HG03469 (cell line): Measurements from ENCODE around the gene STK10.

Experiments
- ATAC-seq: cut with Tn5 transposase; IDR thresholded peaks from one replicate; pipeline ENCODE4 v1.9.1; 2021; ENCODE audit warnings: mild to moderate bottlenecking, moderate library complexity, moderate number of reproducible peaks; ENCODE audit not compliant: unreplicated experiment

Gene STK10

DNA sequence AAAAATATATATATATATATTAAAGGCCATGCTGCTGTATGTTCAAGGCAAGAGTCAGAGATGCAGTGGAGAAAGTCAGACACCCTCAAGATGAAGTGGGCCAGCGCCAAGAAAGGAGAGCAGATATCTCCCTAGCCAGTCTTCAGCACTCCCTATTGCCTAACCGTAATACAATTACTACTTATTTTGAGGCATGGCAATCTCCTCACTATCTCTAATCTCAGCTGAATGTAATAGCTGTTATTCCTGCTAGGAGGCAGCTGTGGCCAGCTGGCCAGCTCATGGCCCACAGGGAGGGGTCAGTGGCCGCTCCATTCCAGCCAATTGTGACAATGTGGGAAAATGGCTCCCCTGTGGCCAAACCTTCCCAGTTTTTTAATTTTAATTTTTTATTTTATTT, 94.1 kb downstream of the STK10 start:
- no peak for ATAC-seq

DNA sequence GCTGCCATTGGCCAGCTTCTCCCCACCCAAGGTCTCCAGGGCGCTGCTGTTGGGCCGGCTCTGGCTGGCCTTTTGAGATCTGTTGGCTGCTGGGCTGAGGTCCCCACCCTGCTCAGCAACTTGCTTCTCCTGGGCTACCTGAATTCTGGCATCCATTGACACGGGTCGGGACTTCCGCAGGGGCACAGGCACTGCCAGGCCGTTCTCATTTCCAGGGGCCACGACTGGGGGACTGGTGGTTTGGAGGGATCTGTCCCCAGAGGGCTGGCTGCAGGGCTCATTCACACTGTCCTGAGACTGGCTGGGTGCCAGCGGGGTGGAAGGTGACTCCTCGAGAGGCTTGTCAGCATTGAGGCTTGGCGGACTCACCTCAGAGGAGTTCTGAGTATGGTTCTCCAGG, 94.5 kb downstream of the STK10 start:
- no peak for ATAC-seq

DNA sequence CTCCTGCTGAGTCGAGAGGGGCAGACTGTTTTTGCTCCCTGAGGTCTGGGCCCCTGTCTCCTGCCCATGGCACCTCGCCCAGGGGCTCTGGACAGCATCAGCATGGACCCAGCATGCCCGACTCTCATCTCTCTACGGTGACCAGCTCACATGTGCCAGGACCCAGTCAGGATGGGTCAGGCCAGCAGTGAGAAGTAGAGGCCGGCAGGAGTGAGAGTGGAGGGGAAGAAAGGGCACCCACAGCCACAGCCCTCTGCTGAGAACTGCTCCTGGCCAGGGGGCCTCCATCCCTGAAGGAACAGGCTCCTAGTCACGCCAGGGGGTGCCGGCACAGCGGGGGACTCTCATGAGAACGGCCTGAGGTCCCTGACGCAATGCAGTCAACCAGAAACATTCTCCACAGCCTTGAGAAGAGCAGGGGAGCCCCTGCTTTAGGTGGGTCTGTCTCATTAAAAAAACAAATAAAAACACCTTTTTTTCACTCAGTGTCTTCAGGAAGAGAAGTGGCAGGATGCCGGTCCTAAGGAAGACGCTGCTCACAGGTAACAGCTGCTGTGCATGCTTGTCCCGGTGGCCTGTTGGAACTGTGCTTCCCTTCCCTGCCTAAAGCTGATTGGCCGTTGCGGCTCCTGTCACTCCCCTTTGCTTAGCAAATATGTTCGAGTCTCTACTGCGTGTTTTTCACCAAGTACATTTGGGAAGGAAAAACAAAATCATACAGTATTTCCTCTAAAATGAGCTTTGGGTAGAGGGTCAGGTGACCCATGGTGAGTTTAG, 95.9 kb downstream of the STK10 start:
- no peak for ATAC-seq

DNA sequence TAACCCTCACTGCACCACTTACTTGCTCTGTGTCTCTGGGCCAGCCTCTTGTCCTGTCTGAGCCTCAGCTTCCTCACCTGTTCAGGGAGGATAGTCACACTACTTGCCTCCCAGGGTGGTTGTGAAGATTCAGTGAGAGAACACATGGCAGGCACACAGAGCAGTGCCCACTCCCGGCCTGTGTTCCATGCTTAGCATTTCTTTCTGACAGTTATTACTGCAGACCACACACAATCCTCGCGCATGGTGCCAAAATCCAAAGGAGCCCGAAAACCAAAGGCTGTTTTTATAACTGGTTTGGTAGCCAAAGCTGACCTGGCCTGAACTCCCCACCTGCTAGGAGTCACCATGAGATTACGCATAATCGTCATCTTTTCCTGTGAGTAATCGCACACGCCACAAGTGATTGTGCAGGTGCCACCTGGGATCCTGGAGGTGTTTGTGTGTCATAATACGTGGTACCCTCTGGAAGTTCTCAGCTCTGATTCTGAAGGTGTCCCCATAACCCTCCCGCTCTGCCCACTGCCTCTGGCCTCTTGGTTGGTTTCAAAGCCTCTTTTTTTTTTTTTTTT, 97.0 kb downstream of the STK10 start:
- ATAC-seq: no peak

DNA sequence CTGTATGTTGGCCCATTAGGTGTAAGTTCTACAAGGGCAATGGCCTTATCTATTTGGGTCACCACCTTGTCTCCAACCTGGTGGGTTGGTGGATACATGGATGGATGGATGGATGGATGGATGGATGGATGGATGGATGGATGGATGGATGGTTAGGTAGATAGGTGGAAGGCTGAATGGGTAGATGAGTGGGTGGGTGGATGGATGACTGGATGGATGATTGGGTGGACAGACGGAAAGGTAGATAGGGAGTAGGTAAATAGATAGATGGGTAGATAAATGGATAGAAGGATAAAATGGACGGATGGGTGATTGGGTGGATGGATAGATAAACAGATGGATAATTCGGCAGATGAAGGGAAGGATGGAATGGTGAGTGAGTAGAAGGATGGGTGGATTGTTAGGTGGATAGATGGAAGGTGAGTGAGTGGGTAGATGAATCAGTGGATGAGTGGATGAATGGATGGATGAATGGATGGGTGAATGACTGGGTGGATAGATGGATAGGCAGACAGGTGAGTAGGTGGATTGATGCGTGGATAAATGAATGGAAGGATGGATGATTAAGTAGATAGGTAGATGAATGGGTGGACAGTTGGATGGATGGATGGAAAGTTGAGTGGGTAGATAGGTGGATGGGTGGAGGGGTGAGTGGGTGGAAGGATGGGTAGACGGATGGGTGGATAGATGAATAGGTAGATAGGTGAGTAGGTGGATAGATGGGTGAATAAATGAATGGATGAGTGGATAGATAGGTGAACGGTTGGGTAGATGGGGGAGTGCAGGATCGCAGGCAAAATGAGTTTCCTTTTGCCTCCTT, 98.5 kb downstream of the STK10 start:
- ATAC-seq: no peak

DNA sequence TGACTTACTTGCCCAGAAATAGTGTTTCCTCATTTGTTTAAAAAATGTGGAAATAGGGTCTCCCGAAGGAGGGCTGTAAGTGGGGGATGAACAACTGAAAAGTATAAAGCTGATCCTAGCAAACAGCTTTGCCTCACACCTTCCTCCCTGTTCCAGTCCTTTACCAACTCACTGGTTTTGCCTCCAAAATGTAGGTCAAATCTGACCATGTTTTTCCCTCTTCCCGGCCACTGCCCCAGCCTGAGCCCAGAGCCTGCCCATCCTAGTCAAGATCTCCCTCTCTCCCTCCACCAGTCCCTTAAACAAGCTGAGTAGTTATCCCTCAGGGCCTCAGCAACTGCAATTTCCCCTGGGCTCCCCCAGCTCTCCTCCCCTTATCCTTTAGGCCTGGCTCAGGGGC, 99.2 kb downstream of the STK10 start:
- no peak for ATAC-seq

DNA sequence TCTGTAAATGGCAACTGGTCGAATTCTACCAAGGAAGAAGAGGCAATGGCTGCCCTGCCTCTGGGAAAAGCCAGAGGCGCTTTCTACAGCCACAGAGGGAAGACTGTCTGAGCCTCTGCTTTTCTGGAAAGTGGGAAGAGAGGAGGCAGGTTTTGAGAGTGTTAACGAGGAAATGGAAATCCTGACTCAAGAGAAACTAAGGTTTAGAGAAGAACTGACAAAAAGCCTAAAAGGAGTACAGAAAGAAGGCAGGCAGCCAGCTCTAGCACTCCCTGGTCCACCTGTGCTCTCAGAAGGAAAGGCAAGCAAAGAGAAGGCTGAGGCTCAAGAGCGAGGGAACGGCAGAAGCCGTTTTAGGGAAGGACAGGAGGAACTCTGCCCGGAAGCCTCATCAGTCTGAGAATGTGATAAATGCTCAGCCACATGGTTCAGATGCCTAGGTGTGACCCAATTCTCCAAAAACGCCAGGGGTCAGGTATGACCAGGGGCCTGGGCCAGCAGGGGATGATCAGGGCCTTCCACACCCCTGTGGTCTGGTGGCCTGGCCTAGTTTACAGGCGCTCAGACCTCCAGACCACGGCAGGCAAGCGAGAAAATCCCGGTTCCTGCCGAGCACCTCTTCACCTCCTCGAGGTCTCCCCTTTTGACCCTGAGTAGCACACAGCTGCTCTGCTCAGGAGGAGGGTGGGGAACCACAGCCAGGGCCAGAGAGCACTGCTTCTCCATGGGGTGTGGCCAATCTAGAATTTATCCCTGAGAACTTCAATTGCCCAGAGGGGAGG, 101.6 kb downstream of the STK10 start:
- ATAC-seq: no peak

DNA sequence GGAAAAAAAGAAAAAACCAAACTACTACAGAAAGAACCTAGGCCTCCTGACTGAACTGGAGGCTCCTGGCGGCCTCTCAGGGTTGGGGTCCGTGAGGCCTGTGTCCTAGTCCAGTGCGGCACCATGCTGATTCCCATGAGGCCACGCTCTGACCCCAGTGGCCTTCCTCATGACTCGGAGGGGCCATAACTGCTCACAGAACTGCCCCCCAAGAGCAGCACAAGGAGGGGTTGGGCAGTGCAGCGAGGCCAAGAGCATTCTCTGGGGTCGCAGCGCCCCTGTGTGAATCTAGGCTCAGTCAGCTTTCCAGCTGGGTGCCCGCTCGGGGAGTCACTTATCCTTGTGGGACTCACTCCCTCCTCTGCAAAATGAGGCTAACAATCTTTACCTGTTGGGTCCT, 102.3 kb downstream of the STK10 start:
- ATAC-seq: no peak

DNA sequence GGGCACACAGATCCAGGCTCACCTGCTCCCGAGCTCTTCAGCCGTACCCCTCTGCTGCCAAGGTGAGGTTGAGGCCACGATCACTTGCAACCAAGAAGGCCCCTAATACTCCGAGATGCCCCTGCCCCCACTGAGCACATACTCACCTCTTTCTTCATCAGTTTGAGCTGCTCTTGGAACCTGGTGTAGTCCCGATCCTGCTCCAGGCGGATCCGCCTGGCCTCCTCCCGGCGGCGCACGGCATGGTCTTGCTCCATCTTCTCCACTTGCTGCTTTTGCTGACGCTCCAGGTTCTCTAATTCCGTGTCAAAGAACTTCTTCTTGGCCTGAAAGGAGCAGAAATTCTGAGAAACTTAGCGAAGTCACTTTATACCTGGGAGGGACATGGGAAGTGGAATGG, 105.8 kb downstream of the STK10 start:
- no peak for ATAC-seq

DNA sequence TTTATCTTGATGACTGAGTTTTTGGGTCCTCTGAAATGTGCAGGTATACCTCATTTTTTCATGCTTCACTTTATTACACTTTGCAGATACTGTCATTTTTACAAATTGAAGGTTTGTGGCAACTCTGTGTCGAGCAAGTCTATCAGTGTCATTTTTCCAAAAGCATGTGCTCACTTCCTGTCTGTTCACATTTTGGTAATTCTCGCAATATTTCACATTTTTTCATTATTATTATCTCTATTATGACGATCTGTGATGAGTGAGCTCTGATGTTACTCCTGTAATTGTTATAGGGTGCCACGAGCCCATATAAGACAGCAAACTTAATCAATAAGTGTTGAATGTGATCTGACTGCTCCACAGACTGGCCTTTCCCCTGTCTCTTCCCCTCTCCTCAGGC, 108.1 kb downstream of the STK10 start:
- no peak for ATAC-seq

DNA sequence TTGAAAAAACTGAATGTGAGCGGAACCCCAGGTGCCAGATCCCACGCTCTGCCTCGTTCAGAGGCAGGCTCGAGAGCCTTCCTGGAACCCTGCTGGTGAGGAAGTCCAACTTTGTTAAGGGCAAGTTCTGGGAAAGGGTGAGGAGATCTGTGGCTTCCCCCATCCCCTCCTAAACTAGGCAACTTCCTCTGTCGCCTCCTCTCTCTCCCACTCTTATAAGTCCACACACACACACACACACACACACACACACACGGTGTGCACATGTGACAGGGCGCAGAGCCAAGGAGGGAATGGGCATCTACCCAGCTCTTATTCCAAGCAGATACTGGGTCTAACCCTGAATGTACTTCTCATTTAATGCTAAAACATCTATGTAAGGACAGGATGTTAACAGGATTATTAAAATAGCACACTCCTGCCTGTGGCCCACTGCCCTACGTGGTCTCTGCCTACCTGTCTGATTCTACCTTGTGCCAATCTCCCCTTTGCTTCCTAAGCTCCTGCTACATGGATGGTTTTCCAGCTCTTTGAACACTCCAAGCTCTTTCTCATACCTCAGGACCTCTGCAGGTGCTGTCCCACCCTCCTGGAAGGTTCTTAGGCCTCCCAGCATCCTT, 109.2 kb downstream of the STK10 start:
- ATAC-seq: no peak

DNA sequence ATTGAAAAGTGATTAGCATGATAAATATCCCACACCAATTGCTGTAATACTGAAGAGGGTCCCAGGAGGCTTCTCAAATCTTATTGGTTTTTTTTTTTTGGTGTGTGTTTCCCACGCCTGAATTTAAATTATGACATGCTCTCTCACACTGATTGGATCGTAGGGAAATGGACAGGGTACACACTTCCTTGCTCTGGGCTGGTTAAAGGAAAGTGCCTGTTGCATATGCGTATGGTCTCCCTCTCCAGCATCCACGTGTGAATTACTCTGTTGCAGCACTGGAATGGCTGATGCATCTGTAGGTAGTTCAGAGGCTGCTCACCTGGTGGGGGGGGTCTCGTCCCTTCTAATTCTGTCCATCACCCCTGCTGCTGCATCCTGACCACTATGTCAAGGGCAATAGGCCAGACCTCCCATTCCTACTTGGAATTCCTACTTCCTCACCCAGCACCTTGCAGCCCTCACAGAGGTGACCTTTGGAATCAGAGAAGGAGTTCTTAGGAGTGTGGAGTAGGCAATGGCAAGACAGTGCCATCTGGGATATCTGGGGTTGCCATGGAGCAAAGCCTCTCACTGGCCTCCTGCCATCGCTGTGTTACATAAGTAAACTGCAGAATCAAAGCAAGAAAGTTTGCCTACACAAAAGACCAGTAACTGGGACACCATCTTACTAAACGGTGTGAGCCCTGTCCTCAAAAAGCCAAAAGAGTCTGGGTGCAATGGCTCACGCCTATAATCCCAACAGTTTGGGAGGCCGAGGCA, 110.2 kb downstream of the STK10 start:
- no peak for ATAC-seq

DNA sequence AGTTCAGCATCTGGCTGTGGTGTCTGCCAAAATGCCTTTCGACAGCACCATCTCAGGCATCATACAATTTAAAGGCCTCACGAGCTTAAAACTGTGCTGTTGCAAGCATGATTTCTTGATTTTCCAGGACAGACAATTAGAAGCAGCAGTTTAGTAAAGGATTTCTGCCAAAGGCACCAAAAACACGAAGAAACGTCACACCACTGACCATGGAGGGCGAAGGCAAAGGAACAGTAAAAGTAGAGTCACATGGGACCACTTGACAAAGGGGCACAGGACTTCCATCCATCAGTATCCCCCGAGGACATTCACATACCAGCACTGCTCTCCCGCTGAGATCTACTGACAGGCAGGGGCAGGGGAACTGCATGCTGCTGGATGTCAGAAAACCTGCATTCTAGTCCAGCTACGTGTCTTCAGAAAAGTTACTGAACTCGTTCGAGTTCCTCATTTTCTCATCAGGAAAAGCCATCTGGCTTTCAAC, 111.2 kb downstream of the STK10 start:
- no peak for ATAC-seq

DNA sequence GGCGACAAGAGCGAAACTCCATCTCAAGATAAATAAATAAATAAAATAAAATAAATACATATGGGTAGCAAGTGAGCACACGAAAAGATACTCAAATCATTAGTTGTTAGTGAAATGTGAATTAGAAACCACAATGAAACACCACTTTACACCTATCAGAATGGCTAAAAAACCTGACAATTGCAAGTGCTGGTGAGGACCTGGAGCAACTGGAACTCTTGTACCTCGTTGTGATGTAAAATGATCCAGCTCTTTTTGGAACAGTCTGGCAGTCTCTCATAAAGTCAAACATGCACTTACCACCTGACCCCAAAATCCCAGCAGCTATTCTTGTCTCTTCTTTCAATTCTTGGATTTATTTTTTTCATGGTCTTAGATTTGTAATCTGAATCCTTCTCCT, 112.4 kb downstream of the STK10 start:
- ATAC-seq: no peak

DNA sequence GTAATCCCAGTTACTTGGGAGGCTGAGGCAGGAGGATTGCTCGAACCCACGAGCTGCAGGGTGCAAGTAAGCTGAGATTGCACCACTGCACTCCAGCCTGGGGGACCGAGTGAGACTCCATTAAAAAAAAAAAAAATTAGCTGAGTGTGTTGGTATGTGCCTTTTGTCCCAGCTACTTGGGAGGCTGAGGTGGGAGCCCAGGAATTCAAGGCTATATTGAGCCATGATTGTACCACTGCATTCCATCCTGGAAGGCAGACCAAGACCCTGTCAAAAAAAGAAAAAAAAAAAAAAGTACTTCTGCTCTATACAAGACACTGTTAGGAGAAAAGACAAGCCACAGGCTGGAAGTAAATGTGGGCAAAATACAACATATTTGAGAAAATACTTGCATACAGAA, 113.1 kb downstream of the STK10 start:
- no peak for ATAC-seq

DNA sequence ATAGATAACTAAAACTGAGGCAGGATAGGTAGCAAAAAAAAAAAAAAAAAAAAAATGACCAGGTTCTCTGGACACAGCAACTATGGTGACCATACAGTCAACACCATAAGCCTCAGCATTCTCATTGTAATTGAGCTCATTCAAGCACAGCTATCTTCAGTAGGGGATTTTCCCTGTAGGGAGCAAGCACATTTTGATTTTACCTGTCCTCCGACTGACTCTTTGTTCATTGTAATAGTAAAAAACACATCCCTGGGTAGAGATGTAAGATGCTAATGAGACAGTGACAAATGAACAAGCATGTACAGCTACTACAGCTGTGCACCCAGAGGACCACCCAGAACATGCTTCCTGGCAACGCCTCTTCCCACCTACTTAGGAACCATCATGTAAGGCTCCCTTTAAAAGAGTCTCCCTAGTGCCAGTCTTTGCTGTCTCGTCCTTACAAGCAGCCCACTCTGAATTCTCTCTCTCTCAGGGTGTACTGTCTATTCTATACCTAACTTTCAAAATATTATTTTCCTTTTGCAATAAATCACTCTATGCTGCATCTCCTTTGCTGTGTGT, 116.6 kb downstream of the STK10 start:
- no peak for ATAC-seq

DNA sequence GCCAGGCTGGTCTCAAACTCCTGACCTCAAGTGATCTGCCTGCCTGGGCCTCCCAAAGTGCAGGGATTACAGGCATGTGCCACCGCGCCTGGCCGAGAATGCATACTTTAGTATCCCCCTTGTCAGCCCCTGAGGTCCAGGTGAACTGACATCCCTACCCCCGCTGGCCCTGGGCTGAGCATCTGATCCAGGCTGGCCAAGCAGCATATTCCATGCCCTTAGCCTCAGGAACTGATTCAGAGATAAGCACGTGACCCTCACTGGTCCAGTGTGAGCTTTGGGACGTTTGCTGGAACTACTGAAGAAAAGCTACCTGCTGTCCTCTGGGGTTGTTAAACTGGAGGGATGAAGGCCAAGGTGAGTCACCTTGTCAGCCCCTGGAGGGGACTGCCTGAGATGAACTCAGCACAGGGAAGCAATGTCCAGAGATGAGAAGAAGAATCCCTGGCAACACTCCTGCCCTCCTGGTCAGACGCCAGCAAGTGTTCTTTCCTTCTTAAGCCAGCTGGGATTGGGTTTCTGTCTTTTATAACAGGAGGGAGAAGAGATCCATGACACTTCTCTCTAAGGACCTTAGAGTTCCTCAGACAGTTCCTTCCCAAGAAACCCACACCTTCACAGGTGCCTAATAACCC, 122.5 kb downstream of the STK10 start:
- no peak for ATAC-seq

DNA sequence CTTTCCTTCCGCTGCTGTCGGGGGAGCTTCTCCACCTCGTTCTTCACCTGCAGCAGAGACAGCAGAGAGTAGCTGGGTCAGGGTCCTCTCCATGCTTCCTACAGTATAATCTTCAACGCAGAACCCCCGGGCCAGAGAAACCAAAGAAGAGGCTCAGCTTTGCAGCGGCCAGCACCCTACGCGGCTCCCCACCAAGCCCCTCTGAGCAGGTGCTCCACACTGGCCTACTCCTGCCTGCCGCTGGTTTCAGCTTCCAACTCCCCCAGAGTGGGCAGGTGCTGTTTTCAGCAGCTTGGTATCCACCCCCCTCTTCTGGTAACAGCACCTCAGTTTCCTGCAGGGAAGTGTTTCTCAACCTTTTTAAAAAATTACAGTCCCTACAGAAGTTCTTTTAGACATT, 123.3 kb downstream of the STK10 start:
- no peak for ATAC-seq

DNA sequence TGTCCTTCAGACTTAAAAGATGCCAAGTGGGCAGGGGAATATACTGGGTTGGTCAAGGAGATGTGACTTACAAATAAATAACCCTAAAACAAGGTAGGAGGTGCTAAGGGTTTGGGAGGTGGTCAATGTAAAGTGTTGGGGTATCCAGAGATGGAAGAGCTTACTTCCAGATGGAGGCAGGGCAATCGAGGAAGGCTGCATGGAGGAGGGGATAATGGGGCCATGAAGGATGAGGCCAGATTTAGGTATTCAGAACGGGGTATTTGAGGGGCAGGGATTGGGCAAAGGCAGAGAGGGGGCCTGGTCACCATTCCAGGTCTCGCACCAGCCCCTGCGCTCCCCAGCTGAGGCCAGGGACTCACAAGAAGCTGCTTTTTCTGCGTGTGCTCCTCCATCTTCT, 123.7 kb downstream of the STK10 start:
- no peak for ATAC-seq
